Epithelial cell of esophagus (primary cell): ENCODE data around the gene CCDC88A.

Source experiments
- DNase-seq: peaks from one replicate; pipeline ENCODE4 v3.0.0; 2010; ENCODE audit warnings: low read depth
- H3K4me3 ChIP-seq: 2 replicates; pipeline ENCODE4 v1.5.1; 2011; ENCODE audit warnings: mild to moderate bottlenecking, low read length, control low read depth
- TF ChIP-seq, protein P1 (sequence below): IDR thresholded peaks from 2 replicates; pipeline ENCODE4 v1.5.1; 2011; ENCODE audit warnings: low read depth, mild to moderate bottlenecking, low read length, control low read depth, inconsistent platforms; ENCODE audit not compliant: insufficient read depth; ENCODE audit errors: missing control alignments

The CCDC88A gene

DNA sequence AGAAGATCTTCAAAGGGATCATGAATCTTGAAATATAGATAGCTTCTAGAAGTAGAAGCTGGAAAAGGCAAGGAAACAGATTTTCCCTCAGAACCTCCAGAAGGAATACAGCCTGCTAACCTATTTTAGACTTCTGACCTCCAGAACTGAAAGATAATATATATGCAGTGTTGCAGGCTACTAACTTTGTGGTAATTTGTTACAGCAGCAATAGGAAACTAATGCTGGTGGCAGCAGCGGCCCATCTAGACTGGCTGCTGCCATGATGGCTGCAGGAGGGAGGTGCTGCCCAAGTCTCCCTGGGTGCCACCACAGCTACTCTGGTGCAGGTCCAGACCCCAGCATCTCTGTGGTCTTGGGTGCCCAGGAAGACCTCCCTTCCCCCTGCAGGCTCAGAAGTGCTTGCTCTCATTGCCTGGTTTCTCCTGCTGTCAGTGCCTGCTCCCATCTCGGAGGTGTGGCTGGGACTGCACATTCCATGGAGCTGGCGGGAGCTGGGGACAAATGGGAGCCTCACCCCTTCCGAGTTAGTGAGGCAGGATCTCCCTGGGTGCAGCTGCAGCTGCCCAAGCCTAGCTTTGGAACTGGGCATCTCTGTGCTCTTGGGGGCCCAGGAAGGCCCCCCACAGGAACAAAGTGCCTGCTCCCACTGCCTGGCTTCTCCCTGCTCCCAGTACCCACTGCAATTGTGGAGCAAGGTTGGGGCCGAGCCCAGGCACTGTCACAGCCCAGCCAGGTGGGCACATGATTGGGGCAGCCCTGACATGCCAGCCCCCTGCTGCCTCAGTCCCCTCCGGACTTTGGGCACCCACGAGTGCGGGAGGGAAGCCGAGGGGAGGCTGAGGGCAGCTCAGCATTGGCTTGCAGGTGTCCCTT, 18.1 kb upstream of the CCDC88A start:
- no peak overlapping the region for H3K4me3 ChIP-seq
- TF ChIP-seq, protein P1, sequence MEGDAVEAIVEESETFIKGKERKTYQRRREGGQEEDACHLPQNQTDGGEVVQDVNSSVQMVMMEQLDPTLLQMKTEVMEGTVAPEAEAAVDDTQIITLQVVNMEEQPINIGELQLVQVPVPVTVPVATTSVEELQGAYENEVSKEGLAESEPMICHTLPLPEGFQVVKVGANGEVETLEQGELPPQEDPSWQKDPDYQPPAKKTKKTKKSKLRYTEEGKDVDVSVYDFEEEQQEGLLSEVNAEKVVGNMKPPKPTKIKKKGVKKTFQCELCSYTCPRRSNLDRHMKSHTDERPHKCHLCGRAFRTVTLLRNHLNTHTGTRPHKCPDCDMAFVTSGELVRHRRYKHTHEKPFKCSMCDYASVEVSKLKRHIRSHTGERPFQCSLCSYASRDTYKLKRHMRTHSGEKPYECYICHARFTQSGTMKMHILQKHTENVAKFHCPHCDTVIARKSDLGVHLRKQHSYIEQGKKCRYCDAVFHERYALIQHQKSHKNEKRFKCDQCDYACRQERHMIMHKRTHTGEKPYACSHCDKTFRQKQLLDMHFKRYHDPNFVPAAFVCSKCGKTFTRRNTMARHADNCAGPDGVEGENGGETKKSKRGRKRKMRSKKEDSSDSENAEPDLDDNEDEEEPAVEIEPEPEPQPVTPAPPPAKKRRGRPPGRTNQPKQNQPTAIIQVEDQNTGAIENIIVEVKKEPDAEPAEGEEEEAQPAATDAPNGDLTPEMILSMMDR = no peak
- DNase-seq = no peak

DNA sequence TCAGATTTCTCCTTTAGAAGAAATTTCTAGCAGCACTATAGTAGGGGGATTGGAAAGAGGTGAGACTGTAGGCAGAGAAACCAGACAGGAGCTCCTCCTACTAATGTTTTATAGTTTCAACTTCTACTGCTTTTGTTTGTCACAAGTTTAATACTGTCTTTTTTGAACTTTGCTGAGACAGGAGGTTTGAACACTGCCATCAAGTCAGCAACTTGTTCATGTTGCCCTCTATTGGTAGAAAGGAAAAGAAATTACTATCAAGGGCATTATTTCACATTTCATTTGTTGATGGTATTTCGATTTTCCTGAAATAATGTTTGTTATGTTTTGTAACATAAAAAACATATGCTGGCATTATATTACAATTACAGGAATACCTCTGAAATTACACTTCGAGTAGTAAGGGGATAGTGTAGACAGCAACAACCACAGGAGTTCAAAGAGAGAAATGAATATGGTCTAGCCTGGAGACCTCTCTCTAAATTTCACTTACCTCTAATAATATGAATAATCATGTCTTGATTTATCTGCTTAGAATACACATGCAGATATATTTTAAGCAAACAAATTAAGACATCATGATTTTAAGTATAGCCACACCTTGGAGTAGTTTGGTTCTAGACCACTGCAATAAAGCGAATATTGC, 12.4 kb upstream of the CCDC88A start:
- H3K4me3 ChIP-seq = no peak overlapping the region
- peak; percentile 46 for DNase-seq
- TF ChIP-seq, protein P1 = peak; percentile 61

DNA sequence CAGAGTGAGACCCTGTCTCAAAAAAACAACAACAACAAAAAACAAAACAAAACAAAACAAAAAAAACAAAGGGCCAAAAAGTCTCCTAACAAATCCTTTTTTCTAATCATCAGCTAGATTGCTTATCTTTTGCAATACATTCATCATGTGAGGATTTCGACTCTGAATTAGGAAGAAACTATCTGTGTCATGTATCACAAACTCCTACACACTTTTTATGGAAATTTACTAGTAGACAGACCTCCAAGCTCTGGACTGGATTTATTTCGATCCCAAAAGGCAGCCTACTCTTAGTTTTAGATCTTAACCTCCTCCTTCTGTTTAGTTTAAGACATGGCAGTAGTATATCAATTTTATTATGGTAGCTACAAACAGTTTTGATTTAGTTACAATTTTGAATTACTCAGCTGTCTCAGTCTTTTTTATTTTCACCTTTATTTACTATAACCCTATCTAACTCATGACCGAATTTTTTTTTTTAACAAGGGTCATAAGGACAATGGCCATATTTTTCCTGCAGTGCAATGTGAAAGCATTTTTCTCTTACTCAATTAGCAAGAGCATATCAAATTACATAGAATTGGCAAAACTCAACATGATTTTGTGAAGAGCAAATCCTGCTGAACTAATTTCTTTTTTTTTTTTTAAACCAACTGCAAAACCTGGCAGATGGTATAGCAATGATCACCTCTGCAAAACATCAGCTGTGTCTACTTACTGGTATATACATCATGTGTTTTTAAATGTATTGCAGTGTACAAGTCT, 10.7 kb upstream of the CCDC88A start:
- no peak for DNase-seq
- no peak overlapping the region for H3K4me3 ChIP-seq
- TF ChIP-seq, protein P1 = no peak

DNA sequence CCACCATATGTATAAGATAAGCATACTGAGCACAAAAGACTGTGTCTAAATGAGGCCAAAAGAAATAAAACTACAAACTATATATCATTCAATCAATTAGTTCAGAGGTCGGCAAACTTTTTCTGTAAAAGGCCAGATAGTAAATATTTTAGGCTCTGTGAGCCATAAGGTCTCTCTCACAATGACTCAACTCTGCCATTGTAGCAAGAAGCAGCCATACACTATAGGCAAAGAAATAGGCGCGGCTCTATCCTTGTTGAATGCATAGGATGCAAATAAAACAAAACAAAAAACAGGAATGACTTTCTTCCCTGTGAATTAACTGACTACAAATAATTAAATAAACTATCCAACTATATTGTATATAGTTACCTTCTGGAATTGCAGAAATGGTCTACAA, 8.6 kb upstream of the CCDC88A start:
- DNase-seq = peak; percentile 63
- TF ChIP-seq, protein P1 = no peak
- H3K4me3 ChIP-seq = no peak overlapping the region

DNA sequence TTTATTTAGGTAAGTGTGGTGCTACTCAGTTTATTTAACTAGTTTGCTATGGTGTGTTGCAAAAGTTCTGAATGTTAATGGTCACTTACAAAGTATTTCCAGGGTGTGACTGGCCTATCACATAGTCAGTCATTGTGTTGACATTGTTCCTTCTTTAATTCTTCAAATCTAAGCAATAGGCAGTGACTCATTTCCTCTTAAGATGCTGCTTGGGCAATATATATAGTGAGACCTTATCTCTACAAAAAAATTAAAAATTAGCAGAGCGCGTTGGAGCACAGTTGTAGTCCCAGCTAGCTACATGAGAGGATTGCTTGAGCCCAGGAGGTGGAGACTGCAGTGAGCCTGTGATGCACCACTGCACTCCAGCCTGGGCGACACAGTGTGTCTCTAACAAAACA, 5.8 kb upstream of the CCDC88A start:
- H3K4me3 ChIP-seq = no peak overlapping the region
- peak; percentile 90 for DNase-seq
- TF ChIP-seq, protein P1 = no peak

DNA sequence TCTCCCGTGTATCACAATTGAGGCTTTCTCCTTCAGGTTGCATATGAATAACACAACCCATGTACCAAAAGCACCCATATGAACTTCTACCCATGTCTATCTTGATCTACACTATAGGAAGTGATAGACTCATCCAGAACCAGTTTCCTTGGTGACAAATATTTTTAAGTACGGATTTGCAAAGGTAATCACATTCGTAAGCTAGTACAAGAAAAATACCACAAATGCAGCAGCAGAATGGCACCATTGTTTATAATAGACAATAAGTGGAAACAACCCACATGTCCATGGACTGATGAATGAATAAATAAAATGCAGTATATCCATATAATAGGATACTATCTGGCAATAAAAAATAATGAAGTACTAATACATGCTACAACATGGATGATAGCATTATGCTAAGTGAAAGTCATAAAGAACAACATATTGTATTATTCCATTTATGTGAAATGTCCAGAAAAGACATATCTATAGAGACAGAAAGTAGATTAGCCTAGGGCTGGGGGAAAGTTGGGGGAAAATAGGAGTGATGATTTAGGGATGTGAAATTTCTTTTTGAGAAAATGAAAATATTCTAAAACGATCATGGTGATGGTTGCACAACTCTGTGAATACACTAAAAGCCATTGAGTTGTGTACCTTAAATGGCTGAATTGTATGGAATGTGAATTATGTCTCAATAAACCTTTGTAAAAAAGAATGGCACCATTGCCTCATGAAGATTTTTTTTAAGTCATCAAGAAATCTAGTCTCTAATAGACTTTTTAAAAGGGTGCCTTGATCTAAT, 3.4 kb upstream of the CCDC88A start:
- no peak for DNase-seq
- TF ChIP-seq, protein P1 = no peak
- no peak overlapping the region for H3K4me3 ChIP-seq
